GM21619 (cell line): Measurements from ENCODE around the gene VASP.

ENCODE experiments used
- ATAC-seq: cut with Tn5 transposase; IDR thresholded peaks from one replicate; pipeline ENCODE4 v1.9.1; 2021; ENCODE audit not compliant: unreplicated experiment

VASP gene

DNA sequence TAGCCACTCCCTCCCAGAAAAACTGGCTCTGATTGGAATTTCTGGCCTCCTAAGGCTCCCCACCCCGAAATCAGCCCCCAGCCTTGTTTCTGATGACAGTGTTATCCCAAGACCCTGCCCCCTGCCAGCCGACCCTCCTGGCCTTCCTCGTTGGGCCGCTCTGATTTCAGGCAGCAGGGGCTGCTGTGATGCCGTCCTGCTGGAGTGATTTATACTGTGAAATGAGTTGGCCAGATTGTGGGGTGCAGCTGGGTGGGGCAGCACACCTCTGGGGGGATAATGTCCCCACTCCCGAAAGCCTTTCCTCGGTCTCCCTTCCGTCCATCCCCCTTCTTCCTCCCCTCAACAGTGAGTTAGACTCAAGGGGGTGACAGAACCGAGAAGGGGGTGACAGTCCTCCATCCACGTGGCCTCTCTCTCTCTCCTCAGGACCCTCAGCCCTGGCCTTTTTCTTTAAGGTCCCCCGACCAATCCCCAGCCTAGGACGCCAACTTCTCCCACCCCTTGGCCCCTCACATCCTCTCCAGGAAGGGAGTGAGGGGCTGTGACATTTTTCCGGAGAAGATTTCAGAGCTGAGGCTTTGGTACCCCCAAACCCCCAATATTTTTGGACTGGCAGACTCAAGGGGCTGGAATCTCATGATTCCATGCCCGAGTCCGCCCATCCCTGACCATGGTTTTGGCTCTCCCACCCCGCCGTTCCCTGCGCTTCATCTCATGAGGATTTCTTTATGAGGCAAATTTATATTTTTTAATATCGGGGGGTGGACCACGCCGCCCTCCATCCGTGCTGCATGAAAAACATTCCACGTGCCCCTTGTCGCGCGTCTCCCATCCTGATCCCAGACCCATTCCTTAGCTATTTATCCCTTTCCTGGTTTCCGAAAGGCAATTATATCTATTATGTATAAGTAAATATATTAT lies 33.3 kb upstream of the VASP start:
- no peak for ATAC-seq

GRCh38 chr19:45474606-45475521 lies 32.4 kb upstream of the VASP start:
- ATAC-seq, result no peak

DNA sequence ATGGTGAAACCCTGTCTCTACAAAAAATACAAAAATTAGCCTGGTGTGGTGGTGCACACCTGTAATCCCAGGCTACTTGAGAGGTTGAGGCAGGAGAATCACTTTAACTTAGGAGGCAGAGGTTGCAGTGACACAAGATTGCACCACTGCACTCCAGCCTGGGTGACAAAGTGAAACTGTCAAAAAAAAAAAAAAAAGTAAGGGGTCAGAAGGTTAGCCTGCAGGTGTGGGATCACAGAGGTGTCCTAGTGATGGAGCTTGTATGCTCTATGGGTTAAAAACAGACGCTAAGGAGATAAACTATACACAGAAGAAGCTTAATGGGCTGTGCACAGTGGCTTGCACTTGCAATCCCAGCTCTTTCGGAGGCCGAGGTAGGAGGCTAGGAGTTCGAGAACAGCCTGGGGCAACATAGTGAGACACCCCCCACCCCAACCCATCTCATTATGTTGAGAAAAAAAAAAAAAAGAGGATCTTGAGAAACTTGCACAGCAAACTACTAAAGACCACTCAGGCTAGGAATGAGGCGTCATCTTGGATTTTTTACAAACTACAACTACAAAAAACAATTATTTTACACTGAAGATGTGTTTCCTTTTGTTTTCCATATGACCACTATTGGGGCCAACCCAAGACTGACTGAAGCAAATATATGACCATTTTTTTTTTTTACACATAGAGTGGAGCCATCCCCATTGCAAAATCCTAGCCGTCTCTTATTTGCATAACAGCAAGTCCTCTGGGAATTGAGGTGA lies 31.6 kb upstream of the VASP start:
- ATAC-seq, result no peak

- no peak for ATAC-seq
Measured at GRCh38 chr19:45476304-45476703, 31.0 kb upstream of the VASP start.

GRCh38 chr19:45477186-45477585 lies 30.1 kb upstream of the VASP start:
- ATAC-seq, result no peak

GRCh38 chr19:45477713-45478453 lies 29.4 kb upstream of the VASP start:
- ATAC-seq, result no peak

GRCh38 chr19:45478454-45479238 lies 28.6 kb upstream of the VASP start:
- peak; percentile 66 for ATAC-seq

GRCh38 chr19:45483033-45483432 lies 24.2 kb upstream of the VASP start:
- no peak for ATAC-seq

GRCh38 chr19:45484273-45484945 lies 22.9 kb upstream of the VASP start:
- no peak for ATAC-seq

GRCh38 chr19:45485305-45486077 lies 21.8 kb upstream of the VASP start:
- peak; percentile 86 for ATAC-seq

DNA sequence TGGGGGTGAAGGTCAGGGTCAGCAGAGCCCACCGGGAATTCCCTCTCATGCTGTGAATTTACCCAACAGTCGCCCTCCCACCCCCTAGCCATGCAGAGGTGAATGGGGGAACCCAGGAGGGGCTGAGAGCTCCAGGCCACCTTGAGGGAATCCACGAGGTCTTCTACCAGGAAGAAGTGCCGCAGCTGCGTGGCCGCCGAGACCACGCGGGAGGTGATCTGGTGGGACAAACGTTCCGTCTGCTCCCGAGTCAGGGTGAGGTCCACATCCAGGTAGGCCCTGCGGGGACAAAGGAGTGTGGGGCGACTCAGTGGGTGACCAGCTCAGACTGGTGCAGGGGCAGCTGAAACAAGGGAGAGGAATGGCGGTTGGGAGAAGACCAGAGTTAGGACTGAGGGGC lies 18.6 kb upstream of the VASP start:
- ATAC-seq, result no peak

DNA sequence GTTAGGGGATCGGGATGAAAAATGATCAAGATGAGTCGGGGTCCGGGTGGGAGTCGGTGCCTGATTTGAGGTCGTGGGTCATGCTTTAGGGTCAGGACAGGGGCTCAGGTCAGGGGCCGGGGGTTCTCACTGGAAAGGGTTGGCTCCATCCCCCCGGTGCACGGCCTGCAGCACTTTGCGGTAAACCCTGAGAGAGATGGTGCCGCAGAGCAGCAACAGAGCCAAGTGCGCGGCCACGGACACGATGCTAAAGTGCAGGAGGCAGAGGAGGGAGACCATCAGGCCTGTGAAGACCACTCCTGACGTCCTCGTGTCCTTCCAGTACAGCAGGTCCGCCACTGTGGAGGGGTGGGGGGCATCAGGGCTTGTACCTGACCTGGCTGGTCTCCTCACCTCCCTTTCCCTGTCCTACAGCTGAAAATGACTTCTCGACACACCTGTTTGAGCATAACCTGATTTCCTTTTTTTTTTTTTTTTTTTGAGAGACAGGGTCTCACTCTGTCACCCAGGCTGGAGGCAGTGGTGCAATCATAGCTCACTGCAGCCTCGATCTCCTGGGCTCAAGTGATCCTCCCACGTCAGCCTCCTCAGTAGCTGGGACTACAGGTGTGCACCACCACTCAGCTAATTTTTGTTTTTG lies 17.9 kb upstream of the VASP start:
- no peak for ATAC-seq

DNA sequence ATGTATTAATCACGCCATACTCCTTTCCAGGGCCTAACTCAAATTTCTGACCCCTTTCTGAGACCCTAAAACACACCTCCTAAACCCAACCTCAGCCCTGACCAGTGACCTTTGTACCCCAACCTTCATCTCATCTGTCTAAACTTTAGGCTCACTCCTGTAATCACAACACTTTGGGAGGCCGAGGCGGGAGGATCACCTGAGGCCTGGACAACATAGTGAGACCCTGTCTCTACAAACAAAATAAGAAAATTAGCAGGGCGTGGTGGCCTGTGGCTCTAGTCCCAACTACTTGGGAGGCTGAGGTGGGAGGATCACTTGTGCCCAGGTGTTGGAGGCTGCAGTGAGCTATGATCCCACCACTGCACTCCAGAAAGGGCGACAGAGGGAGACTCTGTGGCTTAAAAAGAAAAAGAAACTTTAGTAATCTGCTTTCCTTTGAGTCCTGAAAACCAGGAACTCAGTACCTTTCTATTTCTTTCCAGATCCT lies 15.1 kb upstream of the VASP start:
- no peak for ATAC-seq

DNA sequence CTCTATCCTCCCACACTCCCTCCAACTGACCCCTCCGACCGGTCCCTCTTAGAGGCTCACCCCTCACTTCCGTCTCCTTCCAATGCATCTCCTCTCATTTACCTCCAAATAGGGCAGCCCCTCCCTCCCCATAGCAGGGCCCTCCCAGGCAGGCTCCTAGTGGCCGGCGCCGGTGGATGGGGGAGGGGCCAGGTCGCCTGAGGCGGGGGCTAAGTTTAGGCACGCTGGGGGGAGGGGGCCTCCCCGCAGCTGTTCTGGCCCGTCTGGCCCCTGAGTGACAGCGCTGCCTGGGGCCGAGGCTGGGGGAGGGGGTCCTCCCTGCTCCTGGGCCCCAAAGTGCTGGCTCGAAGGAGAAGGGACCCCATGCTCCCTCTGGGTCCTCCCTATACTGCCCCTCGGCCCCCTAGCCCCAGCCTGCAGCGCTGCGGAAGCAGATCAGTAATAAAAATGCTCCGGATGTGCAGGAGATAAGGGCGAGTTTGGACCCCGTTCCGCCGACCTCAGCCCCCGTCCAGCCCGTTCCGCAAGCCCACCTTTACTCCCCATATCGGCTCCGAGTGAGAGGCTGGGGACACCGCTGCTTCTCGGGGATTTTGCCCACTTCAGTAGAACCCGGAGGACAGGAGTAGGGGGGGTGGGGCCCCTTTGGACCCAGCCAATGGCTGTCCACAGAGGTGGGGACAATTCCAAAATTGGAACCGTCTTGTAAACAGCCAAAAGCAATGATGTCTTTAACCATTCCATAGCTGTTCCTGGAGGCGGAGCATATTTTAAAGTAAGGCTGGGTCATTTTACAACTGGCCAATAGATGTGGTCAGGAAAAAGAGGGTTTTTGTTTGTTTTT lies 14.4 kb upstream of the VASP start:
- ATAC-seq, result no peak

- no peak for ATAC-seq
Measured at GRCh38 chr19:45494261-45494916, 12.9 kb upstream of the VASP start.

GRCh38 chr19:45495178-45495577 lies 12.1 kb upstream of the VASP start:
- no peak for ATAC-seq
